Embryonic facial prominence (tissue), 1 donor: ENCODE measurements around the gene GAB2.
"Not testable (repeated sequence)": the region's sequence is repeated elsewhere in the genome, so short reads cannot be mapped to it uniquely, and the experiment has no call there.

Source experiments
- DNase-seq: peaks from one replicate; pipeline ENCODE4 v3.0.0-alpha.2; 2016; ENCODE audit errors: extremely low spot score

Gene GAB2

DNA sequence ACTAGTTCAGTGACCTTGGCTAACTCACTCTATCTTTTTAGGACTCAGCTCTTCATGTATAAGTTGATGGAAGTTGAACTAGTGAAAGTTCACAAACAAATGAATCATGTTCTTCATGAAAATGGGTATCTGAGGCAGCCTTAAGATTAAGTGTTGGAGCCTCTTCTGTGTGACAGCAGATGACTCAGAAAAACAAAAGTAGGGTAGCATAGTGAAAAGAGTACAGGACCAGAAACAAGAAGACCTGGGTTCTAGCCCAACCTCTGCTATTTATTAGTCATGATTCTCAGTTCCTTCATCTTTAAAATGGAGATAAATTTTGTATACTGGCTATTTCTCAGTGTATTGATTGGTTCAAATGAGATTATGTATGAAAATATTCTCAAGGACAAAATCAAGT is 168.7 kb downstream of the GAB2 start:
- DNase-seq = no peak

- DNase-seq = no peak
Observed at GRCh38 chr11:78248191-78248590, 169.4 kb downstream of the GAB2 start.

GRCh38 chr11:78244546-78245255 is 172.9 kb downstream of the GAB2 start:
- DNase-seq = no peak

DNA sequence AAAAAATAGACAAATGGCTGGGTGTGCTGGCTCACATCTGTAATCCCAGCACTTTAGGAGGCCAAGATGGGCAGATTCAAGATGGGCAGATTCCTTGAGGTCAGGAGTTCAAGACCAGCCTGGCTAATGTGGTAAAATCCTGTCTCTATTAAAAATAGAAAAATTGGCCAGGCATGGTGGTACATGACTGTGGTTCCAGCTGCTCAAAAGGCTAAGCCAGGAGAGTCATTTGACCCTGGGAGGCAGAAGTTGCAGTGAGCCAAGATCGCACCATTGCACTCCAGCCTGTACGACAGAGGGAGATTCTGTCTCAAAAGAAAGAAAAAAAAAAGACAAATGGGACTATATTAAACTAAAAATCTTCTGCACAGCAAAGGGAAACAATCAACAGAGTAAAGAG is 173.5 kb downstream of the GAB2 start:
- no peak for DNase-seq

DNA sequence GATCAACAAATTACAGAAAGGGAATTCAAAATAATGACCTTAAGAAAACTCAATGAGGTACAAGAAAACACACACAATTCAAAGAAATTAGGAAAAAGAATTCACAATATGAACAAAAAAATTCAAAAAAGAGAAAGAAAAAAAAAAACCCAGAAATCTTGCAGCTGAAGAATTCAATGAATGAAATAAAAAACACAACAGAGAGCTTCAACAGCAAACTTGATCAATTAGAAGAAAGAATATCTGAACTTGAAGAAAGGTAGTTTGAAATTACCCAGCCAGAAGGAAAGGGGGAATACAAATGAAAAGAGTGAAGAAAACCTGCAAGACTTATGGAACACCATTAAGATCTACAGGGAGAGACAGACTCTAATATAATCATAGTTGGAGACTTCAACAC is 176.1 kb downstream of the GAB2 start:
- no peak for DNase-seq

DNA sequence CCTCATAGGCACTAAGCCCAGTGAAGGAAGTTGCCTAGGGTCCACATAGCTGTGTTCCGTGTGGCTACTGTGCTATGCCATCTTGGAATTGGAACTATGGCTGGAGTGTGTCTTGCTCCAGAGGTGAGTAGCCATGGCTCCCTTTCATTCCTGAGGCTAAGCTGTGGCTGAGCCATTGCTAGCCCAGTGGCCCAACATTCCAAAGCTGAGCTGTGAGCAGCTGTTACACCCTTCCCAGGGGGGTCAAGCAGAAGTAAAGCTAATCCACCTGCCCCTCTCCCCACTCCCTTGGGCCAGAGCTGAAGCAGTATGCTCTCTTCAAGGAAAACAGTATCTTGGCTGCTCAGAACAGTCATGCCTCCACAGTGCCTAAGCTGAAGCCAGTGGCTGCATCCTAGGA is 177.8 kb downstream of the GAB2 start:
- DNase-seq = no peak

GRCh38 chr11:78237293-78238046 is 180.2 kb downstream of the GAB2 start:
- no peak for DNase-seq

DNA sequence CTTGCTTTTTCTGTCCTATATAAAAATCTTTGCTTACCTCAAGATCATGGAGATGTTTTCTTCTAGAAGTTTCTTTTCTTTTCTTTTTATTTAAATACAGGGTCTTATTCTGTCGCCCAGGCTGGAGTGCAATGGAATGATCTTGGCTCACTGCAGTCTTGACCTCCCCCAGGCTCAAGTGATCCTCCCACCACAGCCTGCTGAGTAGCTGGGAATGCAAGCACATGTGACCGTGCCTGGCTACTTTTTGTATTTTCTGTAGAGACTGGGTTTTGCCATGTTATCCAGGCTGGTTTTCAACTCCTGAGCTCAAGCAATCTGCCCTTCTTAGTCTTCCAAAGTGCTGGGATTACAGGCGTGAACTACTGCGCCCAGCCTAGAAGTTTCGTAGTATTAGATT is 183.6 kb downstream of the GAB2 start:
- DNase-seq = no peak

DNA sequence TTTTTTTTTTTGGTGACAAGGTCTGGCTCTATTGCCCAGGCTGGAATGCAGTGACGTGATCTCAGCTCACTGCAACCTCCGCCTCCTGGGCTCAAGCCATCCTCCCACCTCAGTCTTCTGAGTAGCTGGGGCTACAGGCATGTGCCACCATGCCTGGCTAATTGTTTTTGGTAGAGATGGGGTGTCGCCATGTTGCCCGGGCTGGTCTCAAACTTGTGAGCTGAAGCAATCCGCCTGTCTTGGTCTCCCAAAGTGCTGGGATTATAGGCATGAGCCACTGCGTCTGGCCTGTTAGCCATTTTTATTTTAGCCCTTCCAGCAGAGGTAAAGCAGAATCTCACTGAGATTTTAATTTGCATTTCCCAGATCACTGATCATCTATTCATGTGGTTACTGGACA is 184.6 kb downstream of the GAB2 start:
- not testable (repeated sequence) for DNase-seq

- no peak for DNase-seq
Observed at GRCh38 chr11:78231962-78232501, 185.6 kb downstream of the GAB2 start.

GRCh38 chr11:78230161-78230877 is 187.3 kb downstream of the GAB2 start:
- DNase-seq = no peak

GRCh38 chr11:78229106-78229505 is 188.5 kb downstream of the GAB2 start:
- no peak for DNase-seq

DNA sequence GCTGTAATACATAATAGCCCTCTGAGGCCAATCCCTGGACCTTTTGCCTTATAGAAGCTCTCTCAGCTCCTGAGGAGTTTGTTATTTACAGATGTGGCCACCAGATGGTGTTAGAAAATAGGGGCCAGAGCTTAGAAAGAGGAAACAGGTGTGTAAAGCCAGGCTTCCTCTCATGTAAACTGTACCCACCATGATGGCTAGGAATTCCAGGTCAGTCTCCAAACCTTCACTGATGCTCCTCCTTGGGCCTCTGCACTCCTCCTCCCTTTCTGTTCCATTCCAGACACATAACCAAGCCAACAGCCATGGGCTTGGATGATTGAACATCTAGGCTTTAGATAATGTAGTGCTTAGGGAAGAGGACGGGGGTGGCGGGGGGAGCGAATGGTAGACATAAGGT is 189.2 kb downstream of the GAB2 start:
- DNase-seq = no peak

GRCh38 chr11:78227921-78228320 is 189.7 kb downstream of the GAB2 start:
- no peak for DNase-seq

- DNase-seq = no peak
Observed at GRCh38 chr11:78226684-78227680, 190.6 kb downstream of the GAB2 start.

DNA sequence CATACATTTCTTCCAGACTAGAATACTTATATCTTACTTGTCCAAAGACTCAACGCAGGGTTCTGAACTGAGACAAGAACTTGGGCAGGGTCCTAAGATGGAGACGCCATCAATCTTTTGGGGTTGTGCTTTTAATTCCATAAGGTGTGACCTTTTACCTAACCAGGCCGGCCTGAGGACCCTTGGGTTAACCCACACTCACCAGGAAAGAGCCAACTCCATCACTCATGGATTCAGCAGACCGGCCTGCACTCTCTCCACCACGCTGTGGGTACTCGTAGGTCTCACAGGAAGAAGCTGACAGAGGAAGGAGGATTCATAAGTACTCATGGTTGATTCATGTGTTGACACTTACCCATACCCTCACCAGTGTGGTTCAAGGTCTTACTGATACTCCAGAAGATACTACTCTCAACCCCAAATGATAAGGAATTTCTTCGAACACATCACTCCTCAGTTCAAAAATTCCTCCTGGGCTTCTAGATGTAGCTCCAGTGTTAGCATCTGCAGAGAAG is 192.7 kb downstream of the GAB2 start:
- no peak for DNase-seq

GRCh38 chr11:78224506-78224905 is 193.1 kb downstream of the GAB2 start:
- no peak for DNase-seq

DNA sequence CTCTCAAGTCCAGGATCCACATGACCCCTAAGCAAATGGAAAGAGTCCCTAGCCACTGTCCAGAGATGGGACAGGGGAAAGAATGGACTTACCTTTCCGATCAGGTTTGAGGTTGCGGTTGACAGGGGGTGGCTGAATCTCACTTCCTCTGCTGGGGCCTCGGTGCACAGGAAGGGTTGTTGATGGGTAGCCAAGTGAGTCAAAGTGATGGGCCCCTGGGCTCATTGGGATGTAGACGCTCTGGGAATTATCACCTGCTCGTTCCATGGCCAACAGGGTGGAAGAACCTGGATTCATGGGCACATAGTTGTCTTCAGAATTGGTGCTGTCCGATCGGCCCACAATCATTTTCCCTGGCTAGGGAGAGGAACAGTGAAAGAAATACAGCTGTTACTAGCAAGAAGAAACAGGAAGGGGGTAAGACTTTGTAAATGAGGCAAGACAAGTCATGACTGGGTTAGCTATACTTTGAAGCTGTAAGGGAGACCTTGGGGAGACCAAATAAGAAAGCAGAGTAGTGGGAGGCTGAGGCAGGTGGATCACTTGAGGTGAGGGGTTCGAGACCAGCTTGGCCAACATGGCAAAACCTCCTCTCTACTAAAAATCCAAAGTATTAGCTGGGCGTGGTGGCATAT is 194.2 kb downstream of the GAB2 start:
- DNase-seq = no peak

GRCh38 chr11:78222726-78223125 is 194.9 kb downstream of the GAB2 start:
- not testable (repeated sequence) for DNase-seq
